NCI-H1930 (cell line): Measurements from ENCODE around the gene HIRA.
A peak's percentile ranks its signal among the peaks of the same experiment; 100 is the strongest.
"Not testable (repeated sequence)": the region's sequence is repeated elsewhere in the genome, so short reads cannot be mapped to it uniquely, and the experiment has no call there.

Experiments
- DNase-seq, 2 experiments: peaks; one replicate each; lab custom pipeline; 2025; lab: John Stamatoyannopoulos, UW

Gene HIRA

DNA sequence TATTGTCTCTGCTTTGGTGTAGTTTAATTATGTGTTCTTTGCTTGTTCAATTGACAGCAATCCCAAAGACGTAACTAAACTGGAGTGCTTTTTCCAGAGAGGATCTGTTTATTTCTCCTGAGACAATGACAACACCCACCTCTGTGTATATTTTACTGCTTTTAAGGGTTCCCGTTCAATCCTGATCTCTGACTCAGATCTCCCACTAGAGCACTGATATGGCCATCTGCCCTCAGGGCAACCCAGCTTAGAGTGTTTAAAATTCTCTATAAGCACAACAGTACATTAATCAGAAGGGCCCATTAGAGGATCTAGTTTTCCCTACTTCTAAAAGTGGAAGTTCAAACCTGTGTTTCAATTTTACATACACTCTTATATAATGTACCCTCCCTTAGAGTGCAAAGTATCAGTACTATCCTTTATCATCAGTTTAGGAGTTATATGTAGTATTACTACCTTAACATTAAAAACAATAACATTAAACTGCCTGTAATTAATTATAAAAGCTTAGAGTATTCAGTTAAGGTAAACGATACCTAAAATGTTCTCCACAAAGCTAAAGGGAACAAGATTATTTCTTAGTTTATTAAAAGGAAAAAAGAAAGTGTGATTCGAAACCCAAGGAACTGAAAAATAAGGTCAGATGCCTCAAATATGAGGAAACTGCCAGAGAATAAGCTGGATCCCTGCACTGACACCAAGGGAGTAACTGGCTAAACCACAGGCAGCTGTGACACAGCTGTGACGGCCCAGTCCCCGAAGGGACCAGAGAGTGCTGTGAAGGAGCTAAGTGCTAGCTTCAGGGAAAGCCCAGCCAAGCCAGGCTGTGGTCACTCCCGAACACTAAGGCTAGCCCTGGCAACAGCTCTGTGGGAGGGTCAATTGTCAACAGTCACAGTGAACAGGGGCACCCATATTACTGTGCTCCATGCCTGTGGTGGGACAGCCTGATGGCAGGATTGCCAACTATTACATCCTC lies 32.2 kb upstream of the HIRA start:
- DNase-seq = no peak

DNA sequence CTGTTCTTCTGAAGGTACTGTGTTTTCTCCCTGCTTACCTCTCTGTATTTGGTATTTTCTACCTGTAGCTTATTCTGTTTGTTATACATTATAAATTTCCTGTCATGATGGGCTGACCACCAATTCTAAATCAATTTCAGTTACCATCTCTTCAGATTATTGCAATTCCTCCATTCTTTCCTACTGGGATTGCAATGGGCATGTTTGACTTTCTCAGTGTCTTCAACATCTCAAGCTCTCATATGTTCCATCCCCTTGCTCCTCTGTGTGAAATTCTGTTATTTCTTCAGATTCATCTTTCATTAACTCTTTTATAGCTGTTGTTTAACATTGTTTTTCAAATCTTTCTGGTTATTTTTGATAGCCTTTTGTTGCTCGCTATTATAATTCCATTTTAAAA lies 31.5 kb upstream of the HIRA start:
- no peak for DNase-seq

DNA sequence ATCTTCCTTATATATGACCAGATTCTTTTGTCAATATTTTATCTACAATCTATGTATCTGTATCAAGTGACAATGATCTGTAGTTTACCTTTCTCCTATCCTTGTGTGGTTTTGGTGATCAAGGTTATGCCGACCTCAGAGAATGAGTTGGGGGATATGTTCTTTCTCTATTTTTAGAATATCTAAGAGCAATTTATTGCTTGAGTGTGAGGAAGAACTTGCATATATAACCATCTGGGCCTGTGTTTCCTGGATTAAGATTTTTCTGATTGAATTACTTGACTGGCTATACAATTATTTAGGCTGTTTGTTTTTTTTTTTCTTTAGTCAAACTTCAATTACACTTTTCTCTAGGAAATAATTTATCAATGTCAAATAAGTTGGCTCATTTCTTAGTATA lies 30.0 kb upstream of the HIRA start:
- DNase-seq = no peak

DNA sequence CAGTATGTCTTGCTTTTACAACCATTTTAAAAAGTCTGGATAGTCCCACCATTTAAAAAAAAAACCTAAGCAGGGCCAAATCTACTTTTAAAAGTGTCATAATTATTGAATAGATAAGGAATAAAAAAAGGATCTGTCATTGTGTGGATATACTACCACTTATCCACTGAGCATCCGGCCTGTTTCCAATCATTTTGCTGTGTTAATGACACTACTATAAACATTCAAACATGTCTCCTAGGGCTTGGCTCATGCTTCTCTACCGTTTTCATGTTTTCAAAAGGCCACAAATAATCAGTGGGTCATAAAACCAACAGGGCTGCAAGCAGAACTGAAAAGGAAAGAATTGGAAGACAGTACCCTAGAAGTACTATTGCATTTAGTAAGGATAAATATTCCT lies 28.5 kb upstream of the HIRA start:
- no peak for DNase-seq

DNA sequence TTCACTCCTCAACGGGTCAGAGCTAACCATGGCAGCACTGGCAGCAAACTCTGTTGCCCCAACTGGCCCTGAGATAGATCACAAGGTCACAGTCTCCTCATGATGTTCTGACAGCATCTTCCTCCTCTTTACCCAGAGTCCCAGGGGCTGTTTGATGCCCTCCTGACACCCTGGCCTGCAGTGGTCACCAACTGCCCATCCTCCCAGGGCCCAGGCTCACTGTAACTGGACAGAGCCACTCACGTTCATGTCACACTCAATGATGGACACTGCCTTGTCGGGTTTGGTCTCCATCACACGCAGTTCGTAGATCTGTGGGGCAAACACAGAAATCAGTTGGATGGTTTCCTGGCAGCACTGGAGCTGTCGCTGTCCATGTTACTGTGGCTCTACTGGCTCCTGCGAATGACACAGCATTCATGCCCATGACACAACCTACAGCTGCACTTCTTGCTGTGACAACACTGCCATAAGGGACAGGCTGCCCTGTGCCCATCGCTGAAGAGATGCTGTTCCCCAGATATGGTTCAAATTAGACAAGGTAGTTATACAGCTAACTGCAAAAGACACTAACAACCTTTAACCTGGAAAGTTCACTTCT lies 26.4 kb upstream of the HIRA start:
- no peak for DNase-seq

DNA sequence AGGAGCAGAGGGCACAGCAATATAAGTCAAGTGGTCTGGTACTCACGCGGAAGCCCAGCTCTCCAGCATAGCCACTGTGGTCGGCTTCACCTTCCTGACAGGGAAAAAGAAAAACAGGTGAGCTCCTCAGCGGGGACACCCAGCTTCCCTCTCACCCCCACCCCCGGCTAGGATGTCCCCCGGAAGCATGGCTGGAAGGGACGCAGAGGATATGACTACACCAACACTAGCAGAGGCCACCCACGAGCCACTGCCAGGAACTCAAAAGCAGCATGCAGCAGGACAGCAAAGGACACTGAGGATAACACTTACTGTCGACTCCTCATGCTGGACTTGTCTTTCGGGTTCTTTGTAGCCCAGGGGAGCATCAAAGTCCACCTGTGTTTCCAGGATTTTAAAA lies 25.0 kb upstream of the HIRA start:
- no peak for DNase-seq

DNA sequence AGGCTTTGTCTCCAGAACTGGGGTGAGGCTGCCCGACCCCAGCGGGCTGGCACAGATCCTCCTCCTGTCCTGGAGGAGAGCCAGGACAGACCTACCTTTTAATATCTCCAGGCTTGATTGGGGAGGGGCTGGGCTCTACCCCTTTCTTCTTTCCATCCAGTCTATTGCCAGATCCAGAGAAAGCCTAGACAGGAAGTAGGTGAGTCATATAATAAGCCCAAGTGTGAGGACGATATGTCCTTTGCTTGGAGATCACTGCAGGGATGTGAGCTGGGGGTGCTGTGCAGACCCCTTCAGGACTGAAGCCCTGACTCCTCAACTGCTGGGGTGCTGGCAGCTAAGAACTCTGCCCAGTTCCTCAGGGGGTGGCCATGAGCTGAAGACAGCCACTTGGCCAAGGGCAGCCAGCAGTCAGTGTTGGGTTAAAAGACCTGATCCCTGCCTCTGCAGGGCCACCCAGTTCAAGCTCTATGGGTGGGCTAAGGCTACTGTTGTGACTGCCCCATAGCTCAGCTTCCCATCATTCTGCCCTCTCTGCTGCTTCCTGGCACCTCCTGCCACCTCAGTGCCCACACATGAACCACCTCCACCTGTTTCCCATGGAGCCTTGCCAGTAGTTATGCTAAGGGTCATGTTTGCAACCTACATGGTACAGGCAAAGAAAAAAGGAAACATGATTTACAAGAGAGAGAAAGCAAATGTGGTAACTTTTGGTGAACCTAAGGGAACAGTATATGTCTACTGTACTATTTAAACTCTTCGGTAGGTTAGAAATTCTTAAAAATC lies 24.2 kb upstream of the HIRA start:
- DNase-seq = no peak

DNA sequence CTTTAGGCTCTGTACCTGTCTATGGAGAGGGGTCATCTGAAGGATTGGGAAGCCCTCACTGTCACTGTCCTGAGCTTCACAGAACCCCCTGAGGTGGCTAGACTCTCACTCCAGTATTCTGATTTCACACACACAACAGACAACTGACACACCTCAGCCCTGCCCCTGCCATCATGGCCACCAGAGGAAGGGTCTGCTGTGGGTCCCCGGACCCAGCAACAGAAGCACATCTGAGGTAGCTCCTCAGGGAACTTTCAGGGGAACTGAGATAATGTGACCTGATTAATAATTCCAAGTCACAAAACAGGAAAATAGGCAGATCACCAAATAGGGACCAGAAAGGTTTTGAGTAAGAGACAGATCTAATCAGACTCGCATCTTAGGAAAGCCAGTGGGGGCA lies 23.5 kb upstream of the HIRA start:
- DNase-seq = no peak

DNA sequence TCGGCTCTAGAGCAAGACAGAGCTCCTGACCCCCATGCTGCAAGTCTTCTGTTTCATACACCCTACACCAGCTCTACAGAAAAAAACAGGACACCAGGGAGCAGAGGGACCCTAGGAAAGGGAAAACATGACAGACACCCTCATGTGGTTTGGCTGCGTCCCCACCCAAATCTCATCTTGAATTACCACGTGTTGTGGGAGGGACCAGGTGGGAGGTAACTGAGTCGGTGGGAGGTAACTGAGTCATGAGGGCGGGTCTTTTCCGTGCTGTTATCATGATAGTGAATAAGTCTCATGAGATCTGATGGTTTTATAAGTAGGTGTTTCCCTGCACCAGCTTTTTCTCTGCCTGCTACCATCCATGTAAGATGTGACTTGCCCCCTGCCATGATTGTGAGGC lies 22.6 kb upstream of the HIRA start:
- no peak for DNase-seq

DNA sequence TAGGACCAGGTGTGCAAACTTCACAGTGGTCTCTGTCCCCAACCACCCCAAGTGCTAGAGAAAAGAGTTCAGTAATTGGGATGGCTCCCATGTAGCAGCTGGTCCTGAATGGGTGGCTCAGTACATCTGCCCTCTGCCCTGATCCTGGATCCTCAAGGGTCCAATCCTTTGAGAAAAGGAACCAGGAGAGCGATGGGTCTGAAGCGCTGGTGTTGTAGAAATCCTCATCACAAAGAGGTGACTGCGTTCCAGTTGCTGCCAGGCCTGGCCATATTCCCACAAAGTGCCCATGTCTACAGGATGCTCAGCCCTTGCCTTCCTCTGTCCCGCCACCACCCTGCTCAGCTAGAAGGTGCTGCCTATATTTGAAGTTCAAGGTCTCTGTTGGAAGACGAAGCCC lies 22.2 kb upstream of the HIRA start:
- DNase-seq = no peak

DNA sequence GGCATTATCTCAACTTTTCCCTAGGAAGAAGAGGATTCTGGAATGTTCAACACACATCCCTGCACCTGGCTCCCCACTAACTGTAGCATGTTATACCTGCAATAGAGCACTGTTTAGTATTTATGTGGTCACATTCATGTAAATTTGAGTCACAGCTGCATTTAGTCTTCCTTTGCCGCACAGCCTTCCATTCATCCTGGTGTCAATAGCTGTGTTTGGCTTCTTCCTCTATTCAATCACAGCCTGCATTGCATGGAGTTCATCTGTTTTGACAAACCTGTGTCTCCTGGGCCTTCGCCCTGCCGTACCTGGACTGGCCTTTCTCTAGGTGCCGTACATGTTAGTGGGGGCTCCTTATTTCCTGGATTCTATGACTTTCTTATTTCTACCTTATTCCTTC lies 20.0 kb upstream of the HIRA start:
- no peak for DNase-seq

DNA sequence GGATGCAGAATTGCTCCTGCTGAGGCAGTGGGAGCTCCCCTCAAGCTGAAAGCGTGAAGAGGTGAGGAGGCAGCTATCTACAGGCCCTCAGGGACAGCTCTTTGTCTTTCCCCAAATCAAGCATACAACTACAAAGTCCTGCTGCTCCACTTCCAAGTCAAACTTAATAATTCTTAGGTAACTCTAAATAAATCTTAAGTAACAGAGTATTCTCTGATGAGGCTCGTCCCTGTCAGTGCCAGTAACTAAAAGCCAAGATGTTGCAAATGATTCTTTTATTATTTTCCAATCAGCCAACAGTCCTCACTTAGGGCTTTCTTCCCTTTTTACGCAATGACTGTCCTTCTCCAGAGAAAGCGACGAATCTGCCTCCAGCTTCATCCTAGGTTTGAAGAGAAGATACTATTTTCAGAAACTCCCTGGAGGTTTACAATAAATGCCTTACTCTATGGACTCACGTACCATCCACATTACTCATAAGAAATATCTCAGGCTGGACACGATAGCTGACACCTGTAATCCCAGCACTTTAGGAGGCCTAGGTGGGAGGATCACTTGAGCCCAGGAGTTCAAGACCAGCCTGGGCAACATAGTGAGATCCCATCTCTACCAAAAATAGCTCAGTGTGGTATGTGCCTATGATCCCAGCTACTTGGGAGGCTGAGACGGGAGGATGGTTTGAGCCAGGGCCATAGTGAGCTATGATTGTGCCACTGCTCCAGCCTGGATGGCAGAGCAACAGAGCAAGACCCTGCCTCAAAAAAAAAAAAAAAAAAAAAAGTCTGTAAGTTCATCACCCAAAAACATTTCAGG lies 19.0 kb upstream of the HIRA start:
- no peak for DNase-seq

DNA sequence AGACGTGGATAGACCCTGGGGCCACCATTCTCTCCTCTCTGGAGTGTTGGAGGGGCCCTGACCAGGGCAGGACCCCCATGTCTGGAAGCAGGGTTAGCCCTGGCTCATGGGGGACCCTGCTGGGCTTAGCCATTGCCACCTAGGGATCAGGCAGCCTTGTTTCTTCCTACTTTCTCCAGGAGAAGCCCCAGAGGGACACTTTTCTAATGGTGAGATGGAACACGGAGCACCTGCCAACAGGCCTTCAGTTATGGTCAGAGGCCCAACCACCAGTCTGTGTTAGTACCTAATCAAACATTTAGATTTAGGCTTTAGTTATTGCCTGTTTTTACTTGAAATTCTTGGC lies 17.9 kb upstream of the HIRA start:
- DNase-seq = no peak

DNA sequence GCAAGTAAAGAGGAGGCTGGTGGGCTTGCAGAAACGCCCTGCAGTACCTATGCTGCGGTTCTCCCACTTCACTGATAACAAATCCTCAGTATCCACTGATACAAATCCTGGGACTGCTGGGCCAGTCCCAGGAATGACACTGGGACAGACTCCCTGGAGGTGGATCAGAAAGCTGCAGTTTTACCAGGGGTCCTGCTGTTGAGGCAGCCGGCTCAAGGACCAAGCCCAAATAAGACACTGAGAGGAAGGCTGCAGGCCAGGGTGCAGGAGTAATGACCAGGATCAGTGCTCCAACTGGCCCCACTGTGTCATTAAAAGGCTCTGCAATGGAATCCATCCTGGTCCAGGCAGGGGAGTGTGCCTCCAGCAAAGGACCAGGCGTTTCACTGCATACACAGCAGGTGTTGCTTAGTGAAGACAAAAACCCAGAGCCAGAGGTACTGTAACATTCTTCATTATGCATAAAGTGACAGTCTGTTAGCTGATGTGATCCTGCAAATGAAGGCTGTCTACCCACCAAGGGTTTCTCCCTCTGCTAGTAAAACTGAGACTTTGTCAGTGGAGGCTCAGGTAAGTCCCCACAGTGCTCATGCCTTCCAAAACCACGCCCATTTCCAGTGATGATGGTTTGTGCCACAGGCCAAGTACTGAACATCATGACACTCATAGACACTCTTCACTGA lies 17.3 kb upstream of the HIRA start:
- DNase-seq = no peak

DNA sequence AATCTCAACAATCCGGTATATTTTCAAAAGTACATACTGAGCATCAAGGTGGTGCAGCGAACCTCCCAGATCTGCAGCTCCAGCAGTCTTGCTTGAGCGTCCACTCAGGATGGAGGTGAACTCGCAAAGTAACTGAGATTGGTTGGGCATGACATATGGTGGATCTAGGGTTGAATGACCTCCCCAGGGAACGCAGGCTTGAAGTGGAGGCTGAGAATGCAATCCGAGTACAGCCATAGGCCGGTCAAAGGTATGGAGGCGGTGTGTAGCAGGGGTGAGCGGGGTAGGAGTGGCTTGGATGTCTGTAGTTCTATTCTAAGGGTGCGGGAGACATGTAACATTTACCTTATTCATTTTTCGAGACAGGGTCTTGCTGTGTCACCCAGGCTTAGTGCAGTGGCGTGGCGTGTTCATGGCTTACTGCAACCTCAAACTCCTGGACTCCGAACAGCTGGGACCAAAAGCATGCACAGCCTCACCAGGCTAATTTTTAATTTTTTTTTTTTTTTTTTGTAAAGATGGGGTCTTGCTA lies 16.6 kb upstream of the HIRA start:
- peak; percentile 45 to 54 for DNase-seq

DNA sequence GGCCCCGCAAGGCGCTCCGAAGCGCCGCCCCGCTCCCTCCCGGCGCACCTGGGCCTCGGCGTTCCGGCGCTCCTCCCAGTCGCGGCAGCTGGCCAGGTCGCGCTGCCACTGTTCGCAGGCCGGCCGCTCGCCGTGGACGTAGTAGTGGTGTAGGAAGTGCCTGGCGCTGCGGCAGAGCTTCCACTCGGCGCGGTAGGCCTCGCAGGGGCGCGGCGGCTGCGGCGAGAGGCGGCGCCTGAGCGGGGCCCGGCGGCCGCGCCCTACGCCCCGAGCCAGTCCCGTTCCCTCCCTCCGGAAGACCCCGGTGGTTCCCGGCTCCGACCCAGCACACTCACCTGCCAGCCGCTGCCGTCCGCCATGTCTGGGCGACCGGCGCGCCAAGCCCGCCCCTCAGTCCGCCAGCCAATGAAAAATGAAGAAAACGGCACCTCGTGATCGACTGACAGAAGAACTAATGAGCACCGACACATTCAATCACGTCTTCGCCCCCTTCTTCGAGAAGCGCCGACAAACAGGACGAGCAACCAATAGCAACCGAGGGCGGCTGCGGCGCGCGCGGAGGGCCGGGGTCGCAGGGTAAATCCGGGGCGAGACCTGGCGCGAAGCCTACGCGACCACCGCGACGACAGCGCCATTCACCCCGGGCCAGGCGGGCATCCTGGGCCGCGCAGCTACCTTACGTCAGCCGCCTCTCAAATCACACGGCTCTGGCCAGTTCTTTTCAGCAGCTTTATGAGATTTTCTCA lies 16.0 kb upstream of the HIRA start, which contains the start of gene C22orf39:
TSS of gene C22orf39 (minus strand) at position 382 of the 746 bp plus-strand sequence. CDS start at position 359, 23 bp downstream.
- peak; percentile 82 to 89 for DNase-seq

DNA sequence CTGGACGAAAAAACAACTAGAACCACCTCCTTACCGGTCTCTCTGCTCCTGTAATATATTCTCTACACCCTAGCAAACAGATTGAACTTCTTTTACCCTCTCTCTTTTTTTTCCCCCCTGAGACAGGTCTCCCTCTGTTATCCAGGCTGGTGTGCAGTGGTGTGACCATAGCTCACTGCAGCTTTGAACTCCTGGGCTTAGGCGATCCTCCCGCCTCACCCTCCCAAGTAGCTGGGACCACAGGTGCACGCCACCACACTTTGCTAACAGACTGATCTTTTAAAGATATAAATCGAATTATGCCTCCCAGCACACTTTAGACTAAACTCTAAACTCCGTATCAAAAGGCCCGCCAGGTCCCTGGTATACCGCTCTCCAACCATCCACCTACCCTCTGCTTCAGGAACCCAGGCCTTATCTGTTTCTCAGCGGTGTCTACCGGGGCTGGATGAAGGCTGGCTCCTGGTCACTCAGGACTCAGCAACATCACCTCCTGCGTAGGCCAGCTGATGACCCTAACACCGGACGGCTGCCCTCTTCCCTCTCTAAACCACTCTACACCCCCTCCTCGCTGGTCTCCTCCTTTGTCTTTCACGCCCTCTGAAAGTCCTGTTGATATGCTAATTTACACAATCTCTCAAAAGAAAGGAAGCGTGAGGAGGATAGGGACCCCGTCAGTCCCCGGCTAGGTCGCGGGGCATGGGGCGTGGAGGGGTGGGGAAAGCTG lies 15.2 kb upstream of the HIRA start:
- no peak for DNase-seq

DNA sequence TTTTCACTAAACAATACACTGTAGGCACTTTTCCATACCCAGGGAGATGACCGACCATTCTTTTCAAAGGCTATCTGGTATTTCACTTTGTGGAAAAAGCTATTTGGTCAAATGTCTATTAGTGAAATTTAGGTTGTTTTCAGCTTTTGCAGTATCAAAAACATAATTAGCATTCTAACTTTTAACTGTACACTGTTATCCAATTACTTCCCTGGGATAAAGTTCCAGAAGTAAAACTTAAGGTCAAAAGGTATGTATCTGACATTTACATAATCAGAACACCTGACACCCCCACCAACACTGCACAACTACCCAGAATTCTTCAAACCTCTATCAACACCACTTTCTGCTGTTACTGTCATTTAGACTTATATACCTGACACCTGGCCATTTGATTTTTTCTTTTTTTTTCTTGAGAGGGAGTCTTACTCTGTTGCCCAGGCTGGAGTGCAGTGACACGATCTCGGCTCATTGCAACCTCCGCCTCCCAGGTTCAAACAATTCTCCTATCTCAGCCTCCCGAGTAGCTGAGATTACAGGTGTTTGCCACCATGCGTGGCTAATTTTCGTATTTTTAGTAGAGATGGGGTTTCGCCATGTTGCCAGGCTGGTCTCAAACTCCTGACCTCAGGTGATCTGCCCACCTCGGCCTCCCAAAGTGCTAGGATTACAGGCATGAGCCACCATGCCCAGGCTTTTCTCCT lies 13.9 kb upstream of the HIRA start:
- not testable (repeated sequence) for DNase-seq
